ENCODE measurements around the gene TMEM167B. TPM values are rescaled to one million over a fixed set of nuclear protein-coding genes. Genes with fewer than 3 reads are reported as not detected.

Gene TMEM167B
- total and polyA plus RNA-seq, 2 of the 4 experiments (the other 2 are of a cell fraction) = 21.6 to 32.1 TPM

GRCh38 chr1:109131059-109131458, 40.5 kb downstream of the TMEM167B start:
- Histone ChIP-seq H3K27ac (ENCODE audit: insufficient read depth, low read length) (no peak overlapping the region), H3K79me1 (ENCODE audit: low read depth in 1 of 2, low read length in 2 of 2) (no peaks in the 10 kb centered on the region), H2AFZ (replicated peaks; ENCODE audit: low read length, poor library complexity) (no peak overlapping the region), H3K4ac (ENCODE audit: low read depth, low read length) (no peak overlapping the region), H3K9me1 (ENCODE audit: insufficient read depth, low read length) (no peaks in the 10 kb centered on the region), H3K4me2 (ENCODE audit: low read depth, low read length) (no peak overlapping the region), H3K56ac (ENCODE audit: extremely low read depth, insufficient read depth, low read length) (no peak overlapping the region), H3K4me1 (ENCODE audit: control insufficient read depth, insufficient read depth, low read length) (no peaks in the 10 kb centered on the region), H2AK9ac (replicated peaks; ENCODE audit: low read depth, low read length, poor library complexity) (no peak overlapping the region), H3K4me3 (ENCODE audit: insufficient read depth, low read depth, low read length) (no peak overlapping the region), H2BK120ac (ENCODE audit: low read depth, low read length) (no peak overlapping the region), H2BK20ac (ENCODE audit: low read depth, low read length) (no peak overlapping the region), H3K9me3 (ENCODE audit: control insufficient read depth, insufficient read depth, low read length) (no peaks in the 10 kb centered on the region), H3K27me3 (ENCODE audit: control insufficient read depth, insufficient read depth, low read length) (no peaks in the 10 kb centered on the region), H4K5ac (ENCODE audit: low read depth, low read length) (no peak overlapping the region), H4K8ac (ENCODE audit: low read depth in 2 of 2, low read length in 2 of 2) (no peak overlapping the region), H4K20me1 (ENCODE audit: insufficient read depth, low read length) (no peaks in the 10 kb centered on the region), H3K14ac (replicated peaks; ENCODE audit: low read depth, low read length) (no peak overlapping the region; the same call in 1 of the 2 replicates), H3K18ac (ENCODE audit: low read depth, low read length) (no peak overlapping the region), H2BK15ac (ENCODE audit: low read depth, low read length) (no peak overlapping the region), H2BK5ac (ENCODE audit: low read depth, low read length, poor library complexity, severe bottlenecking) (no peak overlapping the region), H3K23ac (ENCODE audit: low read depth, low read length) (no peak overlapping the region; the same call in 1 of the 2 replicates), H3K9ac (ENCODE audit: low read depth, low read length) (no peak overlapping the region), H3K36me3 (ENCODE audit: control insufficient read depth, insufficient read depth, low read length) (no peaks in the 10 kb centered on the region), H4K91ac (ENCODE audit: insufficient read depth, low read depth, low read length) (no peak overlapping the region), H2AK5ac (ENCODE audit: low read depth, low read length) (no peak overlapping the region)
- ATAC-seq (ENCODE audit: low read depth) (no peak), DNase-seq (no peak)
- intact Hi-C loops (cut with micrococcal nuclease) = no loop called here
- in situ Hi-C loops (cut with MboI; ENCODE audit: low sequenced_read_pairs) = no loop called here
- TF ChIP-seq CTCF (conservative IDR thresholded peaks at IDR 0.05; ENCODE audit: low read depth, low read length) = no peak
- CTCF ChIA-PET = interaction anchor here (1.7 kb wide), 1 partner anchor 19 kb away, joined by 5 read pairs; a partner anchor contains a TSS
- POLR2A ChIA-PET (ENCODE audit: unreplicated experiment) = no interaction called here
- dilution Hi-C loops (cut with HindIII; ENCODE audit: low sequenced_read_pairs, unreplicated experiment) = no loop called here
- BruUV-seq (replicated peaks) = no TSS peak
- no CpG with 5 or more reads among the region's 2 CpGs for WGBS, 2 experiments (ENCODE audit: extremely low coverage in 2 of 2, insufficient read length in 1 of 2)
